HCT116 (cell line): ENCODE measurements around the gene ATP4A. TPM values are rescaled to one million over a fixed set of nuclear protein-coding genes. Genes with fewer than 3 reads are reported as not detected.

Experiments used
- ATAC-seq: fragments of 200-7000 bp; cut with Tn5 transposase; 2 replicates; pipeline ENCODE4 v1.9.1; 2020; ENCODE audit warnings: mild to moderate bottlenecking, moderate library complexity
- BruUV-seq: library from RNA; stranded (reverse); fragments of 400-500 nt; replicated peaks from 2 replicates; lab custom pipeline; 2021; lab: Mats Ljungman, UMichigan
- CTCF ChIA-PET: fragments of 300-600 bp; sonication (Branson Sonifier 250); formaldehyde crosslinking; loops from one replicate; lab custom pipeline; 2021; ENCODE audit warnings: antibody characterized with exemption; lab: Charles Lee
- POLR2A ChIA-PET: fragments of 300-600, 350-600 bp; sonication (Branson Sonifier 250); formaldehyde crosslinking; loops from one replicate; lab custom pipeline; 2021; ENCODE audit warnings: antibody characterized with exemption; lab: Charles Lee
- RAD21 ChIA-PET, 2 experiments: fragments of 300-600 bp; sonication (Branson Sonifier 250); formaldehyde crosslinking; loops; one replicate each; lab custom pipeline; 2023; ENCODE audit warnings: low total read pairs in 2 of 2; ENCODE audit not compliant: uncharacterized antibody in 2 of 2, unreplicated experiment in 2 of 2, low non-redundant PET in 1 of 2; lab: Charles Lee
- DNase-seq: peaks from one replicate; pipeline ENCODE4 v3.0.0-alpha.2; 2010; ENCODE audit warnings: low read depth, low spot score
- H2AFZ ChIP-seq: fragments of 200-600 bp; shearing (Covaris generic), sonication (generic); 2 replicates; pipeline ENCODE4 v1.6.1; 2017; ENCODE audit warnings: low read depth, mixed run types, mixed read lengths, antibody characterized with exemption, low read length; ENCODE audit not compliant: poor library complexity, severe bottlenecking
- H3K27ac ChIP-seq: 2 replicates; pipeline ENCODE4 v1.5.1; 2012; ENCODE audit warnings: low read depth, low read length
- H3K27me3 ChIP-seq: fragments of 200-600 bp; sonication (generic); 2 replicates; pipeline ENCODE4 v1.6.1; 2016; ENCODE audit warnings: mixed run types, low read length, mixed read lengths; ENCODE audit not compliant: insufficient read depth
- H3K36me3 ChIP-seq, 2 experiments: fragments of 200-500 bp in 1 of 2; fragments of 200-600 bp in 1 of 2; sonication (Bioruptor generic) in 1 of 2; sonication (generic) in 1 of 2; 2 replicates each; pipeline versions ENCODE4 v1.5.1 to v1.6.1; 2014 to 2016; ENCODE audit warnings: low read length in 2 of 2, inconsistent platforms in 1 of 2, mixed read lengths in 1 of 2, mixed run types in 1 of 2; ENCODE audit not compliant: insufficient read depth in 2 of 2, control insufficient read depth in 1 of 2
- H3K4me1 ChIP-seq, 2 experiments: fragments of 200-600 bp in 1 of 2; sonication (generic) in 1 of 2; 2 replicates each; pipeline versions ENCODE4 v1.5.1 to v1.6.1; 2012 to 2017; ENCODE audit warnings: low read length in 2 of 2, inconsistent platforms in 1 of 2, mild to moderate bottlenecking in 1 of 2, mixed read lengths in 1 of 2, mixed run types in 1 of 2, moderate library complexity in 1 of 2; ENCODE audit not compliant: insufficient read depth in 2 of 2, control insufficient read depth in 1 of 2
- H3K4me2 ChIP-seq: fragments of 200-600 bp; sonication (generic); 2 replicates; pipeline ENCODE4 v1.6.1; 2017; ENCODE audit warnings: mixed run types, low read length, mixed read lengths
- H3K4me3 ChIP-seq, 2 experiments: fragments of 200-600 bp in 1 of 2; sonication (generic) in 1 of 2; replicated peaks in 1 of 2; 2 replicates each; pipeline ENCODE4 v1.5.1; 2011 to 2016; ENCODE audit warnings: low read length in 2 of 2, control low read depth in 1 of 2, low read depth in 1 of 2, mild to moderate bottlenecking in 1 of 2, mixed read lengths in 1 of 2, mixed run types in 1 of 2
- H3K79me2 ChIP-seq: fragments of 200-600 bp; sonication (generic); 2 replicates; pipeline ENCODE4 v1.6.1; 2017; ENCODE audit warnings: mild to moderate bottlenecking, mixed run types, low read length, moderate library complexity, mixed read lengths; ENCODE audit not compliant: insufficient read depth
- H3K9ac ChIP-seq: fragments of 200-600 bp; sonication (generic); 2 replicates; pipeline ENCODE4 v1.6.1; 2016; ENCODE audit warnings: low read length, mixed read lengths
- H3K9me2 ChIP-seq: fragments of 200-600 bp; sonication (generic), shearing (Covaris generic); 2 replicates; pipeline ENCODE4 v1.6.1; 2017; ENCODE audit warnings: mixed run types, mild to moderate bottlenecking, moderate library complexity; ENCODE audit not compliant: insufficient read depth
- H3K9me3 ChIP-seq, 2 experiments: fragments of 200-500 bp in 1 of 2; fragments of 200-600 bp in 1 of 2; sonication (Bioruptor generic) in 1 of 2; sonication (generic) in 1 of 2; 2 replicates each; pipeline ENCODE4 v1.6.1; 2014 to 2017; ENCODE audit warnings: low read length in 2 of 2, mixed read lengths in 2 of 2, inconsistent platforms in 1 of 2, low read depth in 1 of 2, mild to moderate bottlenecking in 1 of 2, mixed run types in 1 of 2, moderate library complexity in 1 of 2; ENCODE audit not compliant: control insufficient read depth in 1 of 2, insufficient read depth in 1 of 2
- H4K20me1 ChIP-seq: fragments of 200-600 bp; sonication (generic), shearing (Covaris generic); 2 replicates; pipeline ENCODE4 v1.6.1; 2017; ENCODE audit warnings: mixed run types, mild to moderate bottlenecking, moderate library complexity; ENCODE audit not compliant: insufficient read depth
- EZH2 ChIP-seq: fragments of 200-600 bp; sonication (generic); IDR thresholded peaks from 2 replicates; pipeline ENCODE4 v1.6.1; 2017; ENCODE audit warnings: antibody characterized with exemption, mixed run types
- EZH2phosphoT487 ChIP-seq: fragments of 200-600 bp; IDR thresholded peaks from 2 replicates; pipeline ENCODE4 v1.6.1; 2018; ENCODE audit warnings: antibody characterized with exemption, borderline replicate concordance
- FOSL1 ChIP-seq: IDR thresholded peaks from 2 replicates; pipeline ENCODE4 v1.6.1; 2012; ENCODE audit warnings: low read depth
- MAX ChIP-seq: IDR thresholded peaks from 2 replicates; pipeline ENCODE4 v1.6.1; 2012
- SIN3A ChIP-seq: IDR thresholded peaks from 2 replicates; pipeline ENCODE4 v1.6.1; 2012; ENCODE audit warnings: low read depth
- SP1 ChIP-seq: IDR thresholded peaks from 2 replicates; pipeline ENCODE4 v1.6.1; 2012; ENCODE audit warnings: low read depth
- ZFX ChIP-seq: fragments of 450-650 bp; IDR thresholded peaks from 2 replicates; pipeline ENCODE4 v1.6.1; 2017
- intact Hi-C: fragments of 100-400 bp; cut with micrococcal nuclease; formaldehyde crosslinking; loops from 2 replicates; pipeline ENCODE4 v1.10.0; 2022
- total RNA-seq: library from RNA; stranded (reverse); gene quantifications from one replicate; pipeline ENCODE4 v1.2.1, GENCODE V29; 2021; ENCODE audit not compliant: unreplicated experiment
- TF ChIP-seq, protein P1 (sequence below): IDR thresholded peaks from 2 replicates; pipeline ENCODE4 v1.6.1; 2012

The ATP4A gene
- total RNA-seq, 1 experiment from 2014 or later, result 0.27 TPM

- ATAC-seq (no peak), DNase-seq (no peak)
- H3K4me3 ChIP-seq, result no peak overlapping the region
- H4K20me1 ChIP-seq, result no peaks in the 10 kb centered on the region
- CTCF ChIA-PET, result no interaction called here
- intact Hi-C loops, result no loop called here
- H3K9me3 ChIP-seq, result no peaks in the 10 kb centered on the region
- TF ChIP-seq, protein P1, sequence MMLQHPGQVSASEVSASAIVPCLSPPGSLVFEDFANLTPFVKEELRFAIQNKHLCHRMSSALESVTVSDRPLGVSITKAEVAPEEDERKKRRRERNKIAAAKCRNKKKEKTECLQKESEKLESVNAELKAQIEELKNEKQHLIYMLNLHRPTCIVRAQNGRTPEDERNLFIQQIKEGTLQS, result no peak
- TF ChIP-seq SP1 (no peak), MAX (no peak), FOSL1 (no peak), ZFX (no peak)
- POLR2A ChIA-PET, result no interaction called here
- no peak overlapping the region for H2AFZ ChIP-seq
- H3K36me3 ChIP-seq, result no peaks in the 10 kb centered on the region
- BruUV-seq, result no TSS peak
- H3K4me2 ChIP-seq, result no peak overlapping the region
- H3K27ac ChIP-seq, result no peak overlapping the region
- no peaks in the 10 kb centered on the region for H3K9me2 ChIP-seq
- RAD21 ChIA-PET, result no interaction called here
- peaks cover 3 to 14% of the 10 kb centered on the region in 2 experiments; a peak in 3 of 4 replicates for H3K4me1 ChIP-seq
- H3K79me2 ChIP-seq, result no peaks in the 10 kb centered on the region
- no peak overlapping the region for H3K9ac ChIP-seq
- H3K27me3 ChIP-seq, result no peaks in the 10 kb centered on the region
Observed at GRCh38 chr19:35524181-35524837, 39.1 kb downstream of the ATP4A start.

GRCh38 chr19:35522745-35523327 is 40.6 kb downstream of the ATP4A start:
- no peaks in the 10 kb centered on the region for H3K36me3 ChIP-seq
- no peak overlapping the region for H3K9ac ChIP-seq
- TF ChIP-seq SIN3A (no peak), FOSL1 (no peak), EZH2phosphoT487 (no peak), EZH2 (no peak)
- TF ChIP-seq, protein P1, result no peak
- H4K20me1 ChIP-seq, result no peaks in the 10 kb centered on the region
- H3K27me3 ChIP-seq, result no peaks in the 10 kb centered on the region
- no peak for ATAC-seq
- H3K4me2 ChIP-seq, result no peak overlapping the region
- peaks cover 5 to 21% of the 10 kb centered on the region in 2 experiments; a peak in 3 of 4 replicates for H3K4me1 ChIP-seq
- no peaks in the 10 kb centered on the region for H3K9me3 ChIP-seq
- ChIA-PET RAD21 (no interaction called here), CTCF (interaction anchor here (1.4 kb wide), 1 partner anchor 28 kb away, joined by 3 read pairs; no protein-coding TSS in a partner anchor), POLR2A (no interaction called here)
- no peaks in the 10 kb centered on the region for H3K79me2 ChIP-seq
- no peak for DNase-seq
- H3K27ac ChIP-seq, result no peak overlapping the region
- no TSS peak for BruUV-seq
- no peak overlapping the region for H3K4me3 ChIP-seq
- no peaks in the 10 kb centered on the region for H3K9me2 ChIP-seq
- intact Hi-C loops, result no loop called here
- H2AFZ ChIP-seq, result no peak overlapping the region
